ENCODE results near the gene GPHN. TPM values are rescaled to one million over a fixed set of nuclear protein-coding genes. Genes with fewer than 3 reads are reported as not detected.

GPHN gene
- 7.5 and 10.8 TPM in 2 replicates for total RNA-seq

DNA sequence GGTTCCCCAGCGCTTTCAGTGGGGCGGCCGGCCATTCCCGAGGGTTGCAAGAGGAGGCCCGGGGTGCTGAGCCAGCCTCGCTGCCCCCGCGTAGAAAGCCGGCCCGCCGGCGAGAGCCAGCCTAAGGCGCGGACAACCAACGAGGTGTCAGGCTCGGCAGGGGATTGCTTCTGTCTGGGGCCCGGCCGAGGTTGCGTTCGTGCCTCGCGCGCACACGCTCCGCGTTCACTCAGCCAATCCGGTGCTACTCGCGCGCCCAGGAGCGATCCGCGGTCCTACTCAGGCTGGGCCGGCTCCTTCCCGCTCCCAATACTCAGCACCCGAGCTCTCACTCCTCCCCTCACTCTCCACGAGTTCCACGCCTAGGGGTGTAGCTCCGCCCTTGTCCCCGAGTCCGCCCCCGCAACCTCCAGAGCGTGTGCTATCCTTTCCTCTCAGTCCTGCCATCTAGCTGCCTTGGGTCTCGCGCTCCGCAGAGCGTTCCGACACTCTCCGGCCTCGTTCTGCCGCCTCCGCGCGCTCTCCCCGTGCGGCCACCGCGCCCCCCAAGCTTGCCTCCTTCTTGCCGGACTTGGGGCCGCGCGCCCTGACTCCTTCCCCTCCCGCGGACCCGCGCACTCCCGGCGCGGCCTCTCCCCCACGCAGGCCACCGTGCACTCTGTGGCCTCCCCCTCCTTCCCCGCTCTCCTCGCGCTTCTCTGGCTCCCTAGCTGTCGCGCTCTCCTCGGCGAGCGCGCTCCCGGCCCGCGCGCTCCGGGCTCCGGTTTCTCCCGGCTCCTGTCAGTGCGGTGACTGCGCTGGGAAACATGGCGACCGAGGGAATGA lies at the start of gene GPHN:
Gene GPHN (plus strand): TSS at position 426 of the 825 bp plus-strand sequence.

DNA sequence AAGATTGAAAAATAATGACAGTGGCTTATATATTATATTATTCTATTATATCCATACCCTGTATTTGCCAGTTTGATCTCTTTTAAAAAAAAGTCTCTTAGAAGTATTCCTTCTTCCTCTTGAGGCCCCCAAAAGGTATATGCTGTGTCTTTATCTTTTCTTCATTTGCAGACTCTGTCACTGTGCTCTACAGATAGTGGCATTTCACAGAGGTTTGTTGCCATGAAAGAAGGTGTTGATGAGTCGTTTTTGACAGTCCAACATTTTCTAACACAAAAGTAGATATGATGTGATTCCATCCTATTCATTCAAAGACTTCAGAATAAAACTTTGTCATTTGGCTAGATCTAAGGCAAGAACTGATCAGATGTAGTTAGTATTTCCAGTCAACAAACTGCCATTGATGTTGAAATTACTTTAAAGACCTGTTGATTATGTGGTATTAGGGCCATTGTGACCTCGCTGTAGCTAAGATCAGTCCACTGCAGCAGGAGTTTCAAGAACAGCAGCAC lies 22.0 kb upstream of the GPHN start, which contains the start of gene CCDC196:
Gene CCDC196 (plus strand): TSS at position 462 of the 512 bp plus-strand sequence. CDS start 132 bp downstream, outside the sequence.

Other genes with a start within 250 kb of the GPHN start
- not detected in 2 replicates for gene CCDC196, start 21.8 kb upstream of the GPHN start, total RNA-seq